Brain pericyte (primary cell): ENCODE results near the gene FNDC7.
"Not testable (repeated sequence)": the region's sequence is repeated elsewhere in the genome, so short reads cannot be mapped to it uniquely, and the experiment has no call there.

Experiments used
- DNase-seq: peaks from one replicate; pipeline ENCODE4 v3.0.0-alpha.2; 2012; ENCODE audit warnings: low read depth, low spot score

The FNDC7 gene

DNA sequence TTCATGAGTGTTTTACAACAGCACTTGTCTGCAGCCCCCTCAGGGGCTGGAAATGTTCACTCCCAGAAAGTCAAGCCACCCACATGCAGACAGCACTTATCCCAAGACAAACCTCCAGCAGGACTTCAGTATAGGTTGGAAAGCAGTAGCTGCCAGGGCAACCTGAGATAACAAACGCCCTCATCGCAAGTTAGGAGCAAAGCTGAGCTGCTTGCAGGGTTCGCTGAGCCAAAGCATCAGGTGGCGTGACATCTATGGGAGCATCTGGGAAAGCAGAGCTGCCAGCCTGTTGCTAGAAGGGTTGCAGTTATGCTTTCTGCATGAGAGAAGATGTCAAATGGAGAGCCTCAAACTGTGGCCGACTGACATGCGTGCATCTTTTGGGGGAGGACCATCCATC is 29.5 kb downstream of the FNDC7 start:
- no peak for DNase-seq

DNA sequence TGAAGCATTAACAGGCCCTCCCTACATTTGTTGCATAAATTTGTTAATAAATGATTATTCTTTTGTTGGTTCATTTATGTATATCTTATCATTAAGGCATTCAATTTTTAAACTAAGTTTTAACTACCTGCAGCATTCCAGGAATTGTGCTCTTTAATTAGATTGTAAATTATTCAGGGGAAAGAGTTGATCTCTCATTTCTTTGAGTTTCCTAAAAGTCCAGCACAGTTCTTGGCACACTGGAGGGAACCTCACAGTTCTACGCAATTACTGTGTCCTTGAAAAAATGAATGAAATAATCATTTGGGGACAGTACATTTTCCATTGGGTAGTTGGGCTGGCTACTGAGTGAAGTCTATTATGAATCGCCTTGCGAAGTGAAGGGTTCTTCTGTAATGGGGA is 33.3 kb downstream of the FNDC7 start:
- DNase-seq = no peak

DNA sequence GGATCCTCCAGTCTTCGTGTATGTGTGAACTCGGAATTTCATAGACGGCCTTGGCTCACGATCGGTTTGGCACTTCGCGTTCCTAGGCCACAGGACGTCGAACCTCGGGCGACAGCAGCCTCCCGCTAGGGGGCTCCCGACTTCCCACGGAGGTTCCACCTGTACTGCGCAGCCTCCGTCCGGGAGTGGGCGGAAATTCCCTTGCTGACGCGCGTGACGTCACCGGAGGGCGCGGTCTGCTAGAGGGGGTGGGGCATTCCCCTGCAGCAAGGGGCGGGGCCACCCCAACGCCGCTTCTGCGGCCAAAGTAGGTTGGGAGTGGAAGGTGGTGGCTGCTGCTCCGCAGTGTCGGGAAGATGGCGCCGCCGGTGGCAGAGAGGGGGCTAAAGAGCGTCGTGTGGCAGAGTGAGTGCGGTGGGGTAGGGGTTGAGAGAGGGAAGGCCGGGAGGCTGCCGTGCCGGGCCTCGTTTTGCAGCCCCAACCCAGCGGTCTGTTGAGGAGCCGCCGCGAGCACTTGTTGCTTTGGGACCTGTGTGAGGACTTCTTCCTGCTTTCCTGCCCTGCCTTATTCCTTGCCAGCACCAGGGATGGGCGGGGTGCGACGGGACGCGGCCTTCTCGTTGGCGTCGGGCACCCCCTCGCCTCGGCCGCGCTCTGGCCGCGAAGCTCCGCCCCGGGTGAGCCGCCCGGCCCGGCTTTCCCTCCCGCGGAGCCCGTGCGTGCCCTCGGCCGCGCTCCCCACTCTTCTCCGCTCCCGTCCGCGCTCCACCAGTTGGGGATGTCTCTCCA is 33.9 kb downstream of the FNDC7 start, which contains the start of gene STXBP3:
Gene STXBP3, plus strand, starts transcription at position 293 of the 789 bp plus-strand sequence. Its CDS starts 64 bp downstream, at position 357.
- peak; percentile 94 for DNase-seq

DNA sequence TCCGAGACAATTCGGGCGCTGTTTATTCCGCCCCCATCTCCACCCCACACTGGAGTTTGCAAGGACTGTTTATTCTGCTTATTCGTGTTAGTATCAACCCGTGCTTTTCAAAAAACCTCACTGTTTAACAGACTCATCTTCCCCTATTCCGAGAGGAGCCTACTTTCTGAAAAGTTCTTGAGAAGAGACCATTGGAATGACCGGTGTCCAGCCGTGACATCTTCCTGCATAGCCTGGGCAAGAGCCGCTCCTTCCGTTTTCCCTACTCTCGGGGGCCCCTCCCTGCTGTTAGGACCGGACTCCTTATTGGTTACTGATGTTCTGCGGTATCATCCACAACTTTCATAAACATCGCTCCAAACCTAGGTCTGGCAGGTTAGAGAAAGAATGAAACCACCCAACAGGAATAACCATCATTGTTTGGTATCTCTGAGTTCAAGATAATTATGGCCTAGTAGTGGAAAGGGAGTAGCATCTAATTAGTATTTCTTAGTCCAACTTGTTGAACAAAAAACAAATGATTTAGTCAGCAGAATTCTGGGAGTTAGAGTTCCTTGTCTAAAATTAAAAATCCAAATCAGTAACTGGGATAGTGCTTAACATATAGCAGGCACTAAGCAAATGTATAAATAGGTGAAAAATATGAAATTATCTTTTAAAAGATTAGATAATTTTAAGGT is 34.6 kb downstream of the FNDC7 start:
- DNase-seq = peak; percentile 31

DNA sequence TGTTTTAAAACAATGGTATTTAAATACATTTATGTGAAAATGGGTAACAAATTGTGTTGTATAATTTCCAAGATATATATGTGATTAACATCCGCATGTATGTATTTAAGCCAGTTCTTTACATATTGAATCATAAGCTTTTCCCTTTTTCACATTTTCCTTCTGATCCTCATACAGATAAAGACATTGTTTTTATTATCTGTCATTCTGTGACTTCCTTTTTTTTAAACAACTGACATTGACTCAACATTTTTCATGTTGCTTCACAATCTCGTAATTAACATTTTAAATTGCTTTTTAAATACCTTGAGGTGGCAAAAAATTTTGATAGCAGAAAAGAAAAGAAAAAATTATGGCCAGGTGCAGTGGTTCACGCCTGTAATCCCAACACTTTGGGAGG is 35.2 kb downstream of the FNDC7 start:
- DNase-seq = no peak

DNA sequence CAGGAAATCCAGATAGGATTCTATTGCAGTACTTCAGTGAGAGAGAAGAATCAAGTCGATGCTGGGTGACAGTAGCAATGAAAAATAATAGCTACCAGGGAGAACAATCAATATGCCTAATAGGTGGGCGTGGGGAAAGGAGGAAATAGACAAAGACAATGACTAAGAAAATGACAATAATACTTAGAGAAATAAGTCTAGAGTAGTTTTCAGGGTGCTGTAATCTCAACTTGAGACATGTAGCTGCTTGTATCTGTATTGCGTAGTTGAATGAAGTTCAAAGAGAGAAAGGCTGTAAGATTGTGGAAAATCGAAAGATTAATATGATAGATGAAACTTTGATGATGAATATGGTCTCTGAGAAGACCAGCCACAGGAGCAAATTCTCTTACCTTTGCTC is 36.4 kb downstream of the FNDC7 start:
- DNase-seq = no peak

DNA sequence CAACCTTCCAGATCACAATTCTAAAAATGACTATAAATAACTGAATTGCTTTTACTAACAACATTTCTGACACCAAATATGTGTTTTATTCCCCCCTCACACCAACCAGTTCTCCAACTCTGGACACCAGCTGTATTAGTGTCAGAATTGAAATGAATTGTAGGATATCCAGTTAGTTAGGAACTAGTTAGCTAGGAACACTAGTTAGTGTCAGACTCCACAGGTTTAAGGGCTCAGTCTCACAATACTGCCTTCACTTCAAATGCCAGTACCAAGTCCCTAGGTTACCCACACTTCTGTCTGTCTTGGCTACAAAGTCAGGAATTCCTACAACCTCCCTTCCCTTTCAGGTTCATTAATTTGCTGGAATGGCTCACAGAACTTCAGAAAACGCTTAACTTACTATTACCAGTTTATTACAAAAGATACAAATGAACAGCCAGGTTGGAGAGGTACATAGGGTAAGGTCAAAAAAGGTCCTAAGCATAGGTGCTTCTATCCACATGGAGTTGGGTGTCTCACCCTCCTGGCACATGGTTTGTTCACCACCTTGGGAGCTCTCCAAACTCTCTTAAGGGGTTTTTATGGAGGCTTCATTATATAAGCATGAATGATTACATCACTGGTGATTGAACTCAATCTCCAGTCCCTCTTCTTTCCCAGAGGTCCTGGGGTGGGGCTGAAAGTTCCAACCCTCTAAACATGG is 37.9 kb downstream of the FNDC7 start:
- DNase-seq = no peak

DNA sequence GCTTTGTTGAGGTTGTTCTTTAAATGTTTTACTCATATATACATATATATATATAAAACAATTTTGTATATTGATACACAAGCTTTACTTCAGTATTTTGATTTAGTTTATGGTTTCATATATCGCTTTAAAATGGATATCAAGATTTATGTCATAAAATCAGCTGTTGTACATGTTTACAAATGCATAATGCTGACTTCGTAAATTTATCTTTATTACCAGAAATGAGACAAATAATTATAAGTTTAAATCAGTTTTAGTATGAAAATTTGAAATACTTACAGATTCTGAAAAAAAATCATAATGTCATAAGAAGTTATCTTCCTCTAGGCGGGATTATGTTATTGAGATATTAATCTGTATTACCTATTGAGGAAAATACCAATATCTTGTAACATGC is 40.7 kb downstream of the FNDC7 start:
- no peak for DNase-seq

DNA sequence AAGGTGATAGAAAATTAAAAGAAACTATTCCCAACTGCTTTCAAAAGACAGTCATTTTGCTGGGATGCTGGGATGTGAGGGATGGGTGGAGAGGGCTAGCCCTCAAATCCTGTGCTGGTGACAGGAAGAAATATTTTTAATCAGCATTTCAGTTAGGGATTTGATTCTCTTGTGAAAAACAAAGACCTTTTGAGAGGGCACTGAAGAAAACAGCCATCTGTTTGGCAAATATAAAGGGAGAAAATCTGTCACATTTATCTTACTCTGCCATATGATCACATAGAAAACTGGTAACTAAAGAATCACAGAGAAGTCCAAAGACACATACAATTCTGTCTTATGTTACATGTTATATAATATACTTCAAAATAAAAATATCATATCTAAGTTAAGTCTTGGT is 46.1 kb downstream of the FNDC7 start:
- no peak for DNase-seq

DNA sequence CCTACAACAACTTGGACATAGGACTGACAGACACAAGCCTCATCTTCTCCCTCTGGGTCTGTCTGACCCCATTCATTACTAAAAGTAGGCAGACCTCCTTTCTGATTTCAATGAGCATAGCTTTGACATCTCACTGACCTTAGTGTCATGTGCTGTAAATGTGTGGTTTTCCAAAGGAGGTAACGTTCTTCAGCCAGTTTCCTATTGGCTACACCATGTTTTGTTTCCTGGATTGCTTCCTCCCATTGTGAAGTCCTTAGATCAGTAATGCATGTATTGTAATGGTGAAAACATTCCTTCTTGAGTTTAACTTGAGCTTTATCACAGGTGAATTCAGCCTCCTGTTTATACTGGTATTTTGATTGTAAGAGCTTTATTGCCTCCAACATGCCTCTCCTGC is 54.4 kb downstream of the FNDC7 start:
- DNase-seq = no peak

DNA sequence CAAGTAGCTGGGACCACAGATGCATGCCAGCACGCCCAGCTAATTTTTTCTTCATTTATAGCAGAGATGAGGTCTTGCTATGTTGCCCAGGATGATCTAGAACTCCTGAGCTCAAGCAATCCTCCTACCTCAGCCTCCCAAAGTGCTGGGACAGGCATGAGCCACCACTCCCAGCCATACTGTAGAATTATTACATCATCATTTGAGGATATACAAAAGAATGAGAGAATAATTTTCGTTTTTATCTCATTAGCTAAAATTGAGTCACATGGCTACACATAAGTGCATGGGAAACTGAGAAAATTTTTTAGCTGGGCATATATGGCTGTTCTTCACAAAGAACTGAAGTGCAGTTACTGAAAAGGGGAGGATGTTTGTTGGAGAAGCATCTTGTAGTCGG is 55.0 kb downstream of the FNDC7 start:
- no peak for DNase-seq

DNA sequence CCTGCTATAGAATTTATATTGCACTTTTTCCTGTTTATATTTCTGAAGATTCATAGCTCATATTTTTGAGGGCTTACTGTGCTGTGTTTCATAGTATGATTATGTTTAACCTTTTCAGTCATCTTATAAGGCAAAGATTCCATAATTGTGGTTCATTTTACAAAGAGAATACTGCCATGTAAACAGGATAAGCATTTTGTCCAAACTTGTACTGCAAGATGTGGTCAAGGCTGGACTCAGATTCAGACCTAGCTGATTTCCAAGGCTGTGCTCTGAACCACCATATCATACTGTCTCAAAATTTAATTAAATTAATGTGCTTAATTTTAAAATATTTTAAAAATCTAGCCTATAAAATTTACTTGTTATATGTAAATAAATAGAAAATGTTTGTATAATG is 65.1 kb downstream of the FNDC7 start:
- DNase-seq = no peak

DNA sequence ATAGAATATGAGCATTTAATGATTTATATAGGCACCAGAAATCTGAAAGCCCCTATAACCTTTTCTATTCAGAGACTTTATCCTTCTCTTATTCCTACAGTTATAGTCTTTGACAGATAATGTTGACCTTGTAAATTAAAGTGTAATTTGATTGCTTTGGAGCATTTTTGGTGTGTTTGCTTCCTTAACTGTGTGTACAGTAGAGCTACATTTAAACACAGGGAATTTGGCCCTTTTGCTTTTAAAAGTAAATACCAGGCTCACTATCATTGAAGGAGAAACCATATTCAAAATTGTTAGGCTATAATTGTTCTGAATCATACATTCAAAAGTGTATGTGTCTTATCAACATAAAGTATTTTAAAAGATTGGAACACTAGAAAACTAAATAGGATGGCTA is 66.7 kb downstream of the FNDC7 start:
- no peak for DNase-seq

DNA sequence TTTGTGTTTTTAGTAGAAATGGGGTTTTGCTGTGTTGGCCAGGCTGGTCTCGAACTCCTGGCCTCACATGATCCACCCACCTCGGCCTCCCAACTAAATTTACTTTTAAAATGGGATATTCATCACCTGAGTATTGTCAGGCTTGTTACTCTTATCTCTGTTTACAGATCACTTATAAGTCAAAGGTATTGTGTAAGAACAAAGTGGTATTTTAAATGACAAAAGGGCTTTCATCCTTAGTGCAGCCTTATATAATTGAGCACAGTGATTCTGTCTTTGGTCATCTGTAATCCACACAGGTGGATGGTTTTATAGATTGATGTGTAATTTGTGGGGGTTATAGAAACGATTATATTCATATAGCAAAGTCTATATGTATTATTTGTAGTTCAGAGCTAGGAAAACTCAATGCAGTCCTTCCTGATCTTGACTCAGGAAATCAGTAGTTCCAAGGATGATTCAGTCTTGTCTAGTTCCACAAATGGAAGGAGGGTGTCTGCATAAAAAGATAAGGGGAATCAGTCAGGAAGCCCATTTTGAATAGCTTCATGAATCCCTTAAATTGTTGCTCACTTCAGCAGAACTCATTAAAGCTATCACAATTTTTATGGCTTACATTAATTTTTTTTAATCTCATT is 68.3 kb downstream of the FNDC7 start:
- no peak for DNase-seq

DNA sequence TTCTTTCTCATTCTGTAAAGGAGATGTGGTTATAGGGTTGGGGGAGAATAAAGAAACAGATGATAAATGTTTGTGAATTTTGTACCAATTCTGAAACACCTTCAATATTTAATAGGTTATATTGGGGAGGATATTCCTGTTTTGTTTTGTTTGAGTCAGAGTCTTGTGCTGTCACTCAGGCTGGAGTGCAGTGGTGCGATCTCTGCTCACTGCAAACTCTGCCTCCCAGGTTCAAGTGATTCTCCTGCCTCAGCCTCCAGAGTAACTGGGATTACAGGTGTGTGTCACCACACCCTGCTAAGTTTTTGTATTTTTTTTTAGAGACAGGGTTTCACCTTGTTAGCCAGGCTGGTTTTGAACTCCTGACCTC is 68.9 kb downstream of the FNDC7 start:
- not testable (repeated sequence) for DNase-seq

DNA sequence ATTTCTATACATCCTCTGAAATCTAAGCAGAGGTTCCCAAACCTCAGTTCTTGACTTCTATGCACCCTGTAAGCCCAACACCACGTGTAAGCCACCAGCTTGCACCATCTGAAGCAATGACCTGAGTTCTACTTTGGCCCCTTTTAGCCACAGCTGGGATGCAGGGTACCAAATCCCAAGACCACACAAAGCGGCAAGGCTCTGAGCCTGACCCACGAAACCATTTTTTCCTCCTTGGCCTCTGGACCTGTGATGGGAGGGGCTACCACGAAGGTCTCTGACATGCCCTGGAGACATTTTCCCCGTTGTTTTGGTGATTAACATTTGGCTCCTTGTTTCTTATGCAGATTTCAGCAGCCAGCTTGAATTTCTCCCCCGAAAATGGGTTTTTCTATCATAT is 72.6 kb downstream of the FNDC7 start:
- DNase-seq = no peak

DNA sequence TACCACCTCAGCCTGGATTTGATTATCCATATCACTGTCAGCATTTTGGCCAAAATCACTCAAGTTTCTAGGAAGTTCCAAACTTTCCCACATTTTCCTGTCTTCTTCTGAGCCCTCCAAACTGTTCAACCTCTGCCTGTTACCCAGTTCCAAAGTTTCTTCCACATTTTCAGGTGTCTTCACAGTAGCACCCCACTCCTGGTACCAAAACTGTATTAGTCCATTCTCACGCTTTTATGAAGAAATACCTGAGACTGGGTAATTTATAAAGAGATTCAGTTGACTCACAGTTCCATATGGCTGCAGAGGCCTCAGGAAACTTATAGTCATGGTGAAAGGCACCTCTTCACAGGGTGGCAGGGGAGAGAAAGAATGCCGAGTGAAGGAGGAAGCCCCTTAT is 73.2 kb downstream of the FNDC7 start:
- no peak for DNase-seq

DNA sequence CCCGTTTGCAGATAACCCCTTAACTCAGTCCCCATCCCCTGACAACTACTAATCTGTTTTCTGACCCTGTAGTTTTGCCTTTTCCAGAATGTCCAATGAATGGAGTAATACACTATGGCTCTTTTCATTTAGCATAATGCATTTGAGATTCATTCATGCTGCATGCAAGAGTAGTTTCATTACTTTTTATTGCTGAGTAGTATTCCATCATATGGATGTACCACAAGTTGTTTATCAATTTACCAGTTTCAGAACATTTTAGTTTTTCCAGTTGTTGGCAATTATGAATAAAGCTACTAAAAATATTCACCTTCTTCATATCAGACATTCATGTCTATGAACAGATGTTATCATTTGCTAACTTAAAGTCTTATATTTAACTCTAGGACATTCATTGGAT is 79.1 kb downstream of the FNDC7 start:
- DNase-seq = no peak
